Measurements from ENCODE around the gene TM6SF1.

DNA sequence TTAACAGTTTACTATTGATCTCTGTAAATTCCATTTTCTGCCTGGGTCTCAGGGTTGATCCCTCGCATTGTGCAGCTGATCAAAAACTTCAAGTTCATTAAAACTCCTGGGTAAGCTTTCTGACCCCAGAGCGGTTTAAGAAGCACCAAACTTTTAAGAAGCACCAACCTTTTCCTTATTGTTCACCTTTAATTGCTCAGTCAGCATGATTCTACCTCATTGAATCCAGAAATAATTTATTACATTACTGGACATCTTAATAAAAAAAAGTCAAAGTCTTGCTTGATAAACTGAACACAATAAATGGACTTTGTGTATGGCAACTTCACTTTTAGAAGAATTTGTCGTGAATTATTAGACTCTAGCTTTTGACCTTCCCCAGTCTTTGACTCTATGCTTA lies 53.3 kb downstream of the TM6SF1 start:
- TF ChIP-seq, protein P1, sequence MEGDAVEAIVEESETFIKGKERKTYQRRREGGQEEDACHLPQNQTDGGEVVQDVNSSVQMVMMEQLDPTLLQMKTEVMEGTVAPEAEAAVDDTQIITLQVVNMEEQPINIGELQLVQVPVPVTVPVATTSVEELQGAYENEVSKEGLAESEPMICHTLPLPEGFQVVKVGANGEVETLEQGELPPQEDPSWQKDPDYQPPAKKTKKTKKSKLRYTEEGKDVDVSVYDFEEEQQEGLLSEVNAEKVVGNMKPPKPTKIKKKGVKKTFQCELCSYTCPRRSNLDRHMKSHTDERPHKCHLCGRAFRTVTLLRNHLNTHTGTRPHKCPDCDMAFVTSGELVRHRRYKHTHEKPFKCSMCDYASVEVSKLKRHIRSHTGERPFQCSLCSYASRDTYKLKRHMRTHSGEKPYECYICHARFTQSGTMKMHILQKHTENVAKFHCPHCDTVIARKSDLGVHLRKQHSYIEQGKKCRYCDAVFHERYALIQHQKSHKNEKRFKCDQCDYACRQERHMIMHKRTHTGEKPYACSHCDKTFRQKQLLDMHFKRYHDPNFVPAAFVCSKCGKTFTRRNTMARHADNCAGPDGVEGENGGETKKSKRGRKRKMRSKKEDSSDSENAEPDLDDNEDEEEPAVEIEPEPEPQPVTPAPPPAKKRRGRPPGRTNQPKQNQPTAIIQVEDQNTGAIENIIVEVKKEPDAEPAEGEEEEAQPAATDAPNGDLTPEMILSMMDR (IDR thresholded peaks at IDR 0.05), result no peak
- no peak for TF ChIP-seq POLR2A (IDR thresholded peaks at IDR 0.05)

Data from lower leg skin (tissue), 3 donors.